Prostate gland (tissue), 2 donors: Measurements from ENCODE around the gene ZBTB7C. TPM values are rescaled to one million over a fixed set of nuclear protein-coding genes. Genes with fewer than 3 reads are reported as not detected.
A peak's percentile ranks its signal among the peaks of the same experiment; 100 is the strongest.

Experiments
- DNase-seq: peaks from one replicate; pipeline ENCODE4 v3.0.0-alpha.2; 2019; ENCODE audit warnings: low spot score
- H3K27ac ChIP-seq, 2 donors: fragments of 200-600 bp; sonication (generic); 2 replicates each; pipeline ENCODE4 v1.5.1; 2017 to 2019
- H3K27me3 ChIP-seq: fragments of 200-600 bp; sonication (generic); replicated peaks from 2 replicates; pipeline ENCODE4 v1.5.1; 2019; ENCODE audit not compliant: insufficient read depth
- H3K36me3 ChIP-seq, 2 donors: fragments of 200-600 bp; sonication (generic); 1 replicate in 1 of 2; 2 replicates in 1 of 2; pipeline versions ENCODE4 v1.5.1 to v1.8.1; 2017 to 2019
- H3K4me1 ChIP-seq: fragments of 200-600 bp; sonication (generic); replicated peaks from 2 replicates; pipeline ENCODE4 v1.5.1; 2019
- H3K4me3 ChIP-seq, 2 donors: fragments of 200-600 bp; sonication (generic); 2 replicates each; pipeline ENCODE4 v1.5.1; 2017 to 2019
- H3K9me3 ChIP-seq: fragments of 200-600 bp; sonication (generic); 2 replicates; pipeline ENCODE4 v1.5.1; 2017
- POLR2A ChIP-seq: fragments of 450-650 bp; IDR thresholded peaks from one replicate; pipeline ENCODE4 v1.6.1; 2016; ENCODE audit warnings: antibody characterized with exemption, mild to moderate bottlenecking
- POLR2AphosphoS5 ChIP-seq: sonication (generic); formaldehyde crosslinking; IDR thresholded peaks from one replicate; pipeline ENCODE4 v1.6.1; 2017; ENCODE audit warnings: antibody characterized with exemption
- WGBS: methylation state at CpG from one replicate; pipeline ENCODE4 v1.1.5; 2018; 5-methylcytosine and 5-hydroxymethylcytosine counted together
- intact Hi-C: fragments of 100-400 bp; cut with DNase I; formaldehyde crosslinking; loops from one replicate; pipeline ENCODE4 v1.14.2; 2022
- small RNA-seq, 2 donors: library from RNA; depleted of rRNA; stranded (forward); fragments of <200 nt; gene quantifications; one replicate each; pipeline ENCODE3, GENCODE V24; 2016
- total RNA-seq, 2 donors: library from RNA; depleted of rRNA; stranded (reverse); fragments of >200 nt; gene quantifications; one replicate each; pipeline ENCODE4 v1.1.0, GENCODE V29; 2016
- TF ChIP-seq, protein P1 (sequence below), 4 experiments: fragments of 200-600 bp in 2 of 4; fragments of 450-650 bp in 2 of 4; sonication (generic) in 2 of 4; IDR thresholded peaks; 1 replicate in 3 of 4; 2 replicates in 1 of 4; pipeline ENCODE4 v1.5.1; 2016 to 2019; ENCODE audit warnings: antibody characterized with exemption in 4 of 4, mild to moderate bottlenecking in 2 of 4, moderate library complexity in 2 of 4

ZBTB7C gene
- total RNA-seq, 2 donors from 2014 or later, result 14.7 to 48.9 TPM

DNA sequence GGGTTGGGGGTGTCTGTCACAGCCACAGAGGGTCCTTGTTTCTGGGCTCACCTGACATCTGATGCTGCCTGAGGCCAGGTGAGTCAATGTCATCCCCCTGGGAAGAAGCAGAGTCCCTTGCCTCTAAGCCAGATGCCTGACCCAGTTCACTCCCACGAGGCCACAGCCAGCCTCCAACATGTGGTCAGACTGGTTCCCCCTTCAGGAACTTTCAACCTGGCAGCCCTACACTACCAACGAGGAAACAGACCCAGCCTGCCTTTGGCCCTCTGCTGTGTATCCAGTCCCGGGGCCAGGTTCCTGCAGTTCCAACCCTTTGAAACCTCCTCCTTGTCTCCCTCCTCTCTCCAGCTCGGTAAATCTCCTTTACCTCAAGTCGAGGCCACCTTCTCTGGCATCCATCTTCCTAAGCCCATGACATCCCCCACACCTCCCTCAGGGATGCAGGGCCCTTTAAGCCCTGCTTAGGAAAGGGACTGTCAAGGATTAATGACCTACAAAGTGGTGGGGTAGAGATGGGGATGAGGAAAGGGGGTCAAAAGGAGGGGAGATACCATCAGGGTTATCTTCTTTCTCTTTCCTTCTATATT, 429.5 kb downstream of the ZBTB7C start:
- Histone ChIP-seq H3K4me3 (no peak overlapping the region), H3K9me3 (no peaks in the 10 kb centered on the region), H3K36me3 (no peaks in the 10 kb centered on the region), H3K27me3 (no peaks in the 10 kb centered on the region), H3K27ac (no peak overlapping the region), H3K4me1 (no peaks in the 10 kb centered on the region)
- TF ChIP-seq, protein P1, sequence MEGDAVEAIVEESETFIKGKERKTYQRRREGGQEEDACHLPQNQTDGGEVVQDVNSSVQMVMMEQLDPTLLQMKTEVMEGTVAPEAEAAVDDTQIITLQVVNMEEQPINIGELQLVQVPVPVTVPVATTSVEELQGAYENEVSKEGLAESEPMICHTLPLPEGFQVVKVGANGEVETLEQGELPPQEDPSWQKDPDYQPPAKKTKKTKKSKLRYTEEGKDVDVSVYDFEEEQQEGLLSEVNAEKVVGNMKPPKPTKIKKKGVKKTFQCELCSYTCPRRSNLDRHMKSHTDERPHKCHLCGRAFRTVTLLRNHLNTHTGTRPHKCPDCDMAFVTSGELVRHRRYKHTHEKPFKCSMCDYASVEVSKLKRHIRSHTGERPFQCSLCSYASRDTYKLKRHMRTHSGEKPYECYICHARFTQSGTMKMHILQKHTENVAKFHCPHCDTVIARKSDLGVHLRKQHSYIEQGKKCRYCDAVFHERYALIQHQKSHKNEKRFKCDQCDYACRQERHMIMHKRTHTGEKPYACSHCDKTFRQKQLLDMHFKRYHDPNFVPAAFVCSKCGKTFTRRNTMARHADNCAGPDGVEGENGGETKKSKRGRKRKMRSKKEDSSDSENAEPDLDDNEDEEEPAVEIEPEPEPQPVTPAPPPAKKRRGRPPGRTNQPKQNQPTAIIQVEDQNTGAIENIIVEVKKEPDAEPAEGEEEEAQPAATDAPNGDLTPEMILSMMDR (IDR thresholded peaks at IDR 0.05), result no peak
- intact Hi-C loops, result no loop called here
- WGBS, result 30% methylated on average over 5 of the region's 5 CpGs
- DNase-seq, result peak; percentile 12

DNA sequence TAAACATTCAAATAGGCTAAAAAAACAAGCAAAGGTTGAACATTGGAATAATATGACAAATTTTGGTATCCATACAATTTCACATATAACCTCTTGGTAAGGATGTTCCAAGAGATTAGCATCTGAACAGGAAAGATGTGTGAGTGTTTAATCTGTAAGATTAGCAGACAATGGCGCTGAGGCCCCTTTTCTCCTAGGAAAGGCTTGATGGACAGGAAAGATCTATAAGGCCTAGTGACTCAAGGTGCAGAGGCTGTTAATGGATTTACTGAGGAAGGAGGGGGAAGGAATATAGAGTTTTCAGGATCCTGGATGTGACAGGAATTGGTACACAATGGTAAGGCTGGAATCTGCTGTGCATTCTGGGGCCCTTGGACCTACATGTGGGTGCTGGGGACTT, 430.6 kb downstream of the ZBTB7C start:
- H3K4me1 ChIP-seq, result no peaks in the 10 kb centered on the region
- 78% methylated on average over 1 of the region's 1 CpG for WGBS
- TF ChIP-seq POLR2AphosphoS5, result no peak
- TF ChIP-seq, protein P1 (IDR thresholded peaks at IDR 0.05), result no peak
- no peak for TF ChIP-seq POLR2A
- H3K27ac ChIP-seq, result no peak overlapping the region
- DNase-seq, result no peak
- no peaks in the 10 kb centered on the region for H3K27me3 ChIP-seq
- no peak overlapping the region for H3K4me3 ChIP-seq
- H3K9me3 ChIP-seq, result no peaks in the 10 kb centered on the region
- H3K36me3 ChIP-seq, result no peaks in the 10 kb centered on the region
- intact Hi-C loops, result no loop called here

DNA sequence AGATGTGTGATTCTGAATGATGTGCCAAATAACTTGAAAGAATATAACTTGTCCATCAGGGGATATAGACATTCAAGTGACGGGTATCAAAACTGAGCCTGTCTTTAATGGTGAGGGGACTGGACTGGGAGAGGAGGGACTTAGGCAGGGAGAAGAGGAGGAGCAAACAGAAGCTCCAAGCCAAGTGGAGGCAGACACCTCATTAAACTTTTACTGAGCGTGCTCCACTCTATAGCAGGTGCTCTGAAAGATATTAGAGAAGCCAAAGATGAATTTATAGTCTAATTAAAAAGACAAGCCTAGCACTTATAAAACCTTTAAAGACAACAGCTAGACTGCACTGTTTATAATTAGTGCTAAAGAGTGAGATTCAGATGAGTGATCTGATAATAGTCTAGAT, 431.0 kb downstream of the ZBTB7C start:
- Histone ChIP-seq H3K4me1 (no peaks in the 10 kb centered on the region), H3K4me3 (no peak overlapping the region), H3K36me3 (no peaks in the 10 kb centered on the region), H3K27ac (no peak overlapping the region), H3K27me3 (no peaks in the 10 kb centered on the region), H3K9me3 (no peaks in the 10 kb centered on the region)
- intact Hi-C loops, result no loop called here
- DNase-seq, result no peak
- TF ChIP-seq, protein P1 (IDR thresholded peaks at IDR 0.05), result no peak
- TF ChIP-seq POLR2A (no peak), POLR2AphosphoS5 (no peak)
- WGBS, result 62% methylated on average over 2 of the region's 2 CpGs

Small RNA genes within 50 kb of the gene (small RNA-seq; reads per million reads assigned to genes)
- gene RNU6-708P, result 0 reads per million in 2 donors

Other genes with a start within 250 kb of the ZBTB7C start
- gene CTIF, start 129.6 kb upstream of the ZBTB7C start, total RNA-seq, result 10 to 100 TPM in 1 of 2 donors, 1 to 10 TPM in 1; 8.1 to 57.9 TPM